Measurements from ENCODE around the gene TXNRD2. TPM values are rescaled to one million over a fixed set of nuclear protein-coding genes. Genes with fewer than 3 reads are reported as not detected.

Gene TXNRD2
- total RNA-seq, 1 experiment from 2014 or later = 17.2 TPM

Other genes starting within 250 kb of the TXNRD2 start
- gene SEPTIN5, start 227.3 kb downstream of the TXNRD2 start, total RNA-seq (2014; rRNA removed; shearing (Covaris generic)) = 11.2 and 11.9 TPM in 2 replicates
- gene GP1BB, start 218.3 kb downstream of the TXNRD2 start, total RNA-seq (2014; rRNA removed; shearing (Covaris generic)) = 2.5 and 4.4 TPM in 2 replicates
- gene TBX1, start 181.0 kb downstream of the TXNRD2 start, total RNA-seq (2014; rRNA removed; shearing (Covaris generic)) = 11.8 and 11.9 TPM in 2 replicates
- gene GNB1L, start 86.9 kb downstream of the TXNRD2 start, total RNA-seq (2014; rRNA removed; shearing (Covaris generic)) = 12.3 and 12.6 TPM in 2 replicates
- 16.2 and 19.1 TPM in 2 replicates for gene RTL10, start 86.9 kb downstream of the TXNRD2 start, total RNA-seq (2014; rRNA removed; shearing (Covaris generic))
- 69.2 and 74.6 TPM in 2 replicates for gene COMT, start within 50 bp of the TXNRD2 start, total RNA-seq (2014; rRNA removed; shearing (Covaris generic))
- gene ARVCF, start 75.0 kb upstream of the TXNRD2 start, total RNA-seq (2014; rRNA removed; shearing (Covaris generic)) = 4.2 and 9.0 TPM in 2 replicates
- 8.1 and 9.4 TPM in 2 replicates for gene TANGO2, start 79.3 kb upstream of the TXNRD2 start, total RNA-seq (2014; rRNA removed; shearing (Covaris generic))
- gene DGCR8, start 138.4 kb upstream of the TXNRD2 start, total RNA-seq (2014; rRNA removed; shearing (Covaris generic)) = 30.0 and 39.3 TPM in 2 replicates
- gene RANBP1, start 174.3 kb upstream of the TXNRD2 start, total RNA-seq (2014; rRNA removed; shearing (Covaris generic)) = 624 and 627 TPM in 2 replicates
- 23.6 and 28.3 TPM in 2 replicates for gene TRMT2A, start 175.4 kb upstream of the TXNRD2 start, total RNA-seq (2014; rRNA removed; shearing (Covaris generic))
- gene ZDHHC8, start 190.0 kb upstream of the TXNRD2 start, total RNA-seq (2014; rRNA removed; shearing (Covaris generic)) = 13.6 and 16.4 TPM in 2 replicates
- not detected in 2 replicates for gene CCDC188, start 209.2 kb upstream of the TXNRD2 start, total RNA-seq (2014; rRNA removed; shearing (Covaris generic))

All from SJCRH30 (cell line).